SIG-M5 (cell line): ENCODE data around the gene ANLN.
"Not testable (repeated sequence)": the region's sequence is repeated elsewhere in the genome, so short reads cannot be mapped to it uniquely, and the experiment has no call there.

ENCODE experiments used
- DNase-seq: peaks from one replicate; lab custom pipeline; 2025; lab: John Stamatoyannopoulos, UW

The ANLN gene

GRCh38 chr7:36466001-36466400 is 76.3 kb downstream of the ANLN start:
- not testable (repeated sequence) for DNase-seq

GRCh38 chr7:36468370-36469101 is 78.9 kb downstream of the ANLN start:
- no peak for DNase-seq

- DNase-seq: no peak
Observed at GRCh38 chr7:36469236-36469635, 79.6 kb downstream of the ANLN start.

DNA sequence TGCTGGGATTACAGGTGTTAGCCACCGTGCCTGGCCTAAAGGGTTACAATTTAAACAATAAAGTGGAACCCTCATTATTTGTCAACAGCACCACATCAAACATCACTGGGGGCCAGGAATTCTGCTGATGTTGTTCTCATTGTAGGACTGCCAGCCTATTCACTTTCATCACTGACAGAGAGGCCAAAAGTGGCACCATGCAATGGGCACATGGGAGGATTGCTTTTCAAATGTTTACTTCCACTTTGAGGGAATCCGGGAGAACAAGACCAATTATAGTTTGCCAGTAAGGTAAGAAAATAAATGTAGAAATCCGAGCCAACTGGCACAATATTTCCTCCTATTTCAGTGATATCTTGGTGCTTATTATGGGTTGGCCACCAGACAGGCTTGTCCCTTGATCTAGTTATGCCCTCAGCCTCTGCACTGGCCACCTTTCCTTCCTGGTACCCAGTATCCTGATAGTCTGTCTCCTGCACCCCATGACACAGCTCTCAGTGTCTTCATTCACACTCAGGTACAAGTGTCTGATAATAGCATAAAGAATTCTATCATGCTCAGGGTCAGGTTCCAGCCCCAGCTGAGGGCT is 82.6 kb downstream of the ANLN start:
- no peak for DNase-seq

DNA sequence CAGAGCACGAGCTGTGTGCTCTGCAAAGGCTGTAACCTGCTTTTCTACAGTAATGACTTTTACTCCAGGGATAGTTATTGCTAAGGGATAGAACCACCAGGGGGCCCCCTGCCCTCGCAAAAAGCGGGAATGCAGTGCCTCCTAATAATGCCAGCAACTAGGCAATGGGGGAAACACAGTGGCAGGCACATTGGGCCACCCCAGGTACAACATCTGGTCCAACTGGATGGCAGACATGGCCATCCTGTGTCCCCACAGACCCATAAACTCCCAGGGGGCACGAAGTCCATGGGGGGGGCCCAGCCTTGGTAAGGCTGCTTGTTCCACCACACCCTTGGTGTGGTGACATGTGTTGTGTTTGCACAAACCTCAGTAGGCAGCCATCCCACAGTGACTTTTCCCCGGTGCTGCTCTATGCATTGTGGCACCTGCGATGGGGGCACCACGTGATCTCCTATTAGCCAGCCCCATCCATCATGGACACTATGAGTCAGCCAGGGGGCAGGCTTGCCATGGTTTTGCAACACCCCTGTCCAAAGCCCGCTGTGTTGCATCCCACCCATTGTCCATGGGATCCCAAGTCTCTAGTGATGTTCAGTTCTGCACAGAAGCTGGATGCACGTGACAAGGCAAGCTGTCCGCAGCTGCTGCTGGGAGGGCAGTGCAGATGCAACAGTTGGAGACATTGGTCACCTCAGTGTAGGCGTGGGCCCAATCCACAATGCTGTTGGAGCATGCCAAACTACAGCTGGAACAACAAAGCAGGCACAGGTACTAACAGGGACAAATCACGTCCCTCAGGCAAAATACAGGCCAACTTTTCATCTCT is 84.0 kb downstream of the ANLN start:
- no peak for DNase-seq

DNA sequence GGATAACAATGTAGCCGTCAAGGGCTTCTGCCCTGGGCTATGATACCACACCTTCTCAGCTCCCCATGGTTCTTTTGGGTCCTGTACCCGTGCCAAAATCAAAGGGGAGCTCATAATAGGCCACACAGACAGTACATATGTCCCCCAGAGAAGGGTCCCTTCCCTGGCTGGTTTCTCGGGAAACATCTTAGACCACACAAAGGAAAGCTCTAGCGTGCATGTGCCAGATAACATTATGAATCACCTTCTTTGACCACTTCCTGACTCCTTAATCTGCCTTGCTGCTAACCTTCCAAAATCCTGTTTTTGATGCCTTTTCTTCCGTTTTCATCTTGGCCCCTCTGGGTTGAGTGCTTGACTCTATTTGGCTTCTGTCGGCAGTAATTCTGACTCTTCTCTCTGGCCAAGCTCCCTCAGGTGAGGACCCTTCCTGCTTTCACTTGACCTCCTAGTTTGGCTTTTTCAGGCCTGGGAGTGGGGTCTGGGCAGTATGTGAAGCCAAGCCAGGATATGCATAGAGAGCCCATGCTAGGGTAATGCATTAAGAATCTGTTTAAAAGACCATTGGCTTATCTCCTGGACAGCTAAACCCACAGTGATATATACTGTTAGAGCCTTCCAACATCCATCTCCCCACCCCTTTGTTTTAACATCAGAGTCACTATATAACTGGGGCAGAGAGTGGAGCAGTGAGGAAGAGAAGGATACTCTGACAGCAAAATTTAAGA is 84.8 kb downstream of the ANLN start:
- no peak for DNase-seq

GRCh38 chr7:36475011-36475342 is 85.3 kb downstream of the ANLN start:
- no peak for DNase-seq

DNA sequence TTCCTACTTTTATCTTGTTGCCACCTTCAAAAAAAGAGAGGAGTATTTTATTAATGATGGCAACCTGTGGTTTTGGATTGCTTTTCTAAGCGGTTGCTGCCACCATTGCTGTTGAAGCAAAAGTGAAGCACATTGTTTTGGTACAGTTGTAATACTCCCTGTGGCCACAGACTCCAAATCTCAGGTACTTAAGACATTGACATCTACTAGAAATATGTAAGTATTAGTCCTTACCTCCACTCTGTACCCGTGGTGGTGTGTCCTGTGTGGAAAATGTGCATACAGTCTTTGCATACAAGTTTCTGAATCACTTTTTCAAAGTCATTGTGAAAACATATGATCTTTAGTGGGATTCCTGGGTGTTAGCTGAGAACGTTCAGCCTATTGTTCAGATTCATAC is 85.7 kb downstream of the ANLN start:
- no peak for DNase-seq

GRCh38 chr7:36478745-36479144 is 89.1 kb downstream of the ANLN start:
- DNase-seq: no peak

DNA sequence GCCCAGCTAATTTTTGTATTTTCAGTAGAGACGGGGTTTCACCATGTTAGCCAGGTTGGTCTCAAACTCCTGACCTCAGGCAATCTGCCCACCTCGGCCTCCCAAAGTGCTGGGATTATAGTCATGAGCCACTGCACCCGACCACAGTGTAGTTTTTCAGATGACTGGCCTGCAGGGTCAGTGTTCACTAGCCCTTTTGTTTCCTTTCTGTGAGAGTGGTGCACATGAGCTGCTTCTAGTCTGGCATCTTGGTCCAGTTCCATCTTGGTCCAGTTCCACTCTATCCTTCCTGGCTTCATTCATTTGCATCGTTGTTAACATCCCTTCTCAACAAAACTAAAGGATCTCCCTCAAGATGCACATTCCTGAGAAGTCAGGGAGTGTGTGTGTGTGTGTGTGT is 94.2 kb downstream of the ANLN start:
- not testable (repeated sequence) for DNase-seq

DNA sequence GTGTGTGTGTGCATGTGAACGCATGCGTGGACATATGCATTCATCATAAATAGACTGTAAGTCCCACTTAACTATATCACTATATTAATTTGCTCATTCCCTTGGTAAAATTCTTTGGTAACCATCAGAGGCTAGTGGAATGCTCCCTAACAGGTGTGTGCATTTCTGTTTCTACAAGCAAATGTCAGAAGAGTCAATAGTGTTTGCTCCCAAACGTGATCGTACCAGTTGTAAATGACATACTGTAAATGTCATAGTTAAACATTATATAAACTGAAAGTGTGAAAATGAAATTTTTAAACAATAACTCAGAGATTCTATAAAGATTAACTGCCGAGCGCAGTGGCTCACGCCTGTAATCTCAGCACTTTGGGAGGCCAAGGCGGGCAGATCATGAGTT is 94.6 kb downstream of the ANLN start:
- no peak for DNase-seq

- DNase-seq: no peak
Observed at GRCh38 chr7:36486336-36486735, 96.7 kb downstream of the ANLN start.

- DNase-seq: no peak
Observed at GRCh38 chr7:36487756-36488336, 98.2 kb downstream of the ANLN start.

- not testable (repeated sequence) for DNase-seq
Observed at GRCh38 chr7:36488672-36489071, 99.0 kb downstream of the ANLN start.

GRCh38 chr7:36490419-36490830 is 100.8 kb downstream of the ANLN start:
- no peak for DNase-seq

DNA sequence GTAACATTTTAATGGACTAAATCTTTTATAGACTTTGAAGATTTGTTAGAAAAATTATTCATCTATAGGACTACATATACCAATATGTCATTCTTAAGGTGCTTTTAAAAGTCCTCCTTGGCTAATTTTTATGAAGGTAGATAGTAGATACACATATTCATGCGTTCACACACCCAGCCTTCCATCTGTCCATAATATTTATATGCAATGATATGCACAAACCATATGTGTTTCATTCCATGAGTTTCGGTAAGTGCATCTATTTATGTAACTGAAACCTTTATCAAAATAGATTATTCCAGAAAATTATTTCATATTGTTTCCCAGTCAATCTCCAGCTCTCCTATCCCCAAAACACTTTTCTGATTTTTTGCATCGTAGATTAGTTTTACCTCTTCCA is 101.7 kb downstream of the ANLN start:
- no peak for DNase-seq

- DNase-seq: no peak
Observed at GRCh38 chr7:36496576-36496975, 106.9 kb downstream of the ANLN start.

DNA sequence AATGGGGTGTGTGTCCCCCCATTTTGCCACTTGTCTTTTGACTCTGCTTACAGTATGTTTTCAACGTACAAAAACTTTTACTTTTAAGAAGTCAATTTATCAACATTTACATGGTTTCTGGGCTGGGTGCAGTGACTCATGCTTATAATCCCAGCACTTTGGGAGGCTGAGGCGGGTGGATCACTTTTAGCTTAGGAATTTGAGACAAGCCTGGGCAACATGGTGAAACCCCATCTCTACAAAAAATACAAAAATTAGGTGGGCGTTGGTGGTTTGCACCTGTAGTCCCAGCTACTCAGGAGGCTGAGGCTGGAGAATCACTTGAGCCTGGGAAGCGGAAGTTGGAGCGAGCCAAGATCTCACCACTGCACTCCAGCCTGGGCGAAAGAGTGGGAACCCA is 107.5 kb downstream of the ANLN start:
- DNase-seq: not testable (repeated sequence)

- DNase-seq: no peak
Observed at GRCh38 chr7:36497775-36498174, 108.1 kb downstream of the ANLN start.
